H1 (cell line): ENCODE data around the gene CYRIA. TPM values are rescaled to one million over a fixed set of nuclear protein-coding genes. Genes with fewer than 3 reads are reported as not detected.

Source experiments
- CTCF ChIA-PET: fragments of 300-600 bp; sonication (Branson Sonifier 250); formaldehyde crosslinking; loops from one replicate; lab custom pipeline; 2021; ENCODE audit not compliant: partially characterized antibody; lab: Charles Lee
- POLR2A ChIA-PET: fragments of 300-600 bp; sonication (Branson Sonifier 250); formaldehyde crosslinking; loops from one replicate; lab custom pipeline; 2021; ENCODE audit warnings: inconsistent platforms; ENCODE audit not compliant: partially characterized antibody; lab: Charles Lee
- DNase-seq, 2 experiments: peaks; one replicate each; pipeline versions ENCODE4 v3.0.0 to v3.0.0-alpha.2; 2010 to 2022; ENCODE audit warnings: low spot score in 2 of 2, low read depth in 1 of 2, mixed read lengths in 1 of 2
- FAIRE-seq: peaks from 2 replicates; lab custom pipeline; 2011; peaks lifted over from hg19 to GRCh38; lab: Jason Lieb, UNC
- H2AFZ ChIP-seq: 2 replicates; pipeline ENCODE4 v1.8.1; 2012; ENCODE audit warnings: low read length, inconsistent platforms
- H2AK5ac ChIP-seq: 2 replicates; pipeline ENCODE4 v1.6.1; 2013; ENCODE audit warnings: low read depth, low read length
- H2BK120ac ChIP-seq: replicated peaks from 2 replicates; pipeline ENCODE3; 2013; ENCODE audit warnings: low read depth, low read length, inconsistent platforms
- H2BK12ac ChIP-seq: 2 replicates; pipeline ENCODE4 v1.6.1; 2013; ENCODE audit warnings: low read depth, low read length
- H2BK15ac ChIP-seq: 2 replicates; pipeline ENCODE4 v1.6.1; 2013; ENCODE audit warnings: low read length
- H2BK20ac ChIP-seq: 2 replicates; pipeline ENCODE4 v1.6.1; 2013; ENCODE audit warnings: low read length
- H2BK5ac ChIP-seq: 2 replicates; pipeline ENCODE4 v1.6.1; 2013; ENCODE audit warnings: low read depth, low read length
- H3K14ac ChIP-seq: 2 replicates; pipeline ENCODE4 v1.6.1; 2013; ENCODE audit warnings: inconsistent platforms; ENCODE audit not compliant: insufficient read length
- H3K18ac ChIP-seq: 2 replicates; pipeline ENCODE4 v1.6.1; 2013; ENCODE audit warnings: low read length; ENCODE audit errors: extremely low read depth
- H3K23ac ChIP-seq: 2 replicates; pipeline ENCODE4 v1.6.1; 2013; ENCODE audit warnings: inconsistent platforms; ENCODE audit not compliant: insufficient read length
- H3K23me2 ChIP-seq: 2 replicates; pipeline ENCODE4 v1.6.1; 2013; ENCODE audit warnings: low read depth, low read length
- H3K27ac ChIP-seq: 2 replicates; pipeline ENCODE4 v1.6.1; 2011; ENCODE audit warnings: low read depth, low read length, inconsistent platforms
- H3K27me3 ChIP-seq, 4 experiments: replicated peaks in 1 of 4; 1 replicate in 1 of 4; 2 replicates in 3 of 4; pipeline versions ENCODE4 v1.6.1 to v1.8.1; 2011 to 2013; ENCODE audit warnings: low read length in 3 of 4, mild to moderate bottlenecking in 3 of 4, inconsistent platforms in 2 of 4, mixed read lengths in 2 of 4, moderate library complexity in 1 of 4; ENCODE audit not compliant: control insufficient read depth in 3 of 4, insufficient read depth in 3 of 4; ENCODE audit errors: extremely low read depth in 1 of 4
- H3K36me3 ChIP-seq, 4 experiments: 2 replicates each; pipeline versions ENCODE4 v1.6.1 to v1.8.1; 2011 to 2013; ENCODE audit warnings: mild to moderate bottlenecking in 4 of 4, low read length in 3 of 4, moderate library complexity in 2 of 4, control low read depth in 1 of 4, inconsistent platforms in 1 of 4; ENCODE audit not compliant: insufficient read depth in 4 of 4, control insufficient read depth in 2 of 4
- H3K4ac ChIP-seq: replicated peaks from 2 replicates; pipeline ENCODE3; 2013; ENCODE audit warnings: low read length, low read depth, mixed read lengths, inconsistent platforms; ENCODE audit not compliant: insufficient read length
- H3K4me1 ChIP-seq, 4 experiments: replicated peaks in 1 of 4; 1 replicate in 1 of 4; 2 replicates in 3 of 4; pipeline versions ENCODE4 v1.6.1 to v1.8.1; 2011 to 2013; ENCODE audit warnings: low read length in 3 of 4, inconsistent platforms in 2 of 4, mixed read lengths in 1 of 4; ENCODE audit not compliant: insufficient read depth in 4 of 4, control insufficient read depth in 3 of 4
- H3K4me2 ChIP-seq, 2 experiments: 2 replicates each; pipeline versions ENCODE4 v1.6.1 to v1.8.1; 2011 to 2013; ENCODE audit warnings: low read depth in 2 of 2, low read length in 2 of 2, control low read depth in 1 of 2, inconsistent platforms in 1 of 2, mild to moderate bottlenecking in 1 of 2; ENCODE audit not compliant: insufficient read depth in 1 of 2
- H3K4me3 ChIP-seq, 4 experiments: fragments of 200-600, 300-600 bp in 1 of 4; sonication (generic), shearing (Covaris generic), sonication (Bioruptor Twin) in 1 of 4; 2 replicates each; pipeline versions ENCODE4 v1.5.1 to v1.8.1; 2011 to 2016; ENCODE audit warnings: low read length in 4 of 4, low read depth in 3 of 4, control low read depth in 2 of 4, inconsistent platforms in 2 of 4, mild to moderate bottlenecking in 2 of 4, mixed read lengths in 1 of 4, moderate library complexity in 1 of 4; ENCODE audit not compliant: insufficient read depth in 2 of 4; ENCODE audit errors: extremely low read depth in 1 of 4
- H3K56ac ChIP-seq: replicated peaks from 2 replicates; pipeline ENCODE3; 2013; ENCODE audit warnings: low read depth, mild to moderate bottlenecking, mixed read lengths, low read length, inconsistent platforms; ENCODE audit not compliant: insufficient read length
- H3K79me1 ChIP-seq: 2 replicates; pipeline ENCODE4 v1.6.1; 2013; ENCODE audit warnings: low read depth, low read length, control low read depth
- H3K79me2 ChIP-seq, 2 experiments: 2 replicates each; pipeline versions ENCODE4 v1.6.1 to v1.8.1; 2012 to 2013; ENCODE audit warnings: low read length in 2 of 2, mild to moderate bottlenecking in 2 of 2, inconsistent platforms in 1 of 2; ENCODE audit not compliant: insufficient read depth in 2 of 2, control insufficient read depth in 1 of 2
- H3K9ac ChIP-seq, 4 experiments: replicated peaks in 1 of 4; 1 replicate in 1 of 4; 2 replicates in 3 of 4; pipeline versions ENCODE4 v1.6.1 to v1.8.1; 2011 to 2013; ENCODE audit warnings: low read depth in 3 of 4, low read length in 3 of 4, control low read depth in 2 of 4, mild to moderate bottlenecking in 2 of 4, moderate library complexity in 2 of 4, inconsistent platforms in 1 of 4; ENCODE audit errors: extremely low read depth in 1 of 4
- H3K9me3 ChIP-seq, 2 experiments: 2 replicates each; pipeline versions ENCODE4 v1.6.1 to v1.8.1; 2012 to 2013; ENCODE audit warnings: mild to moderate bottlenecking in 2 of 2, moderate library complexity in 2 of 2, control low read depth in 1 of 2, inconsistent platforms in 1 of 2, low read depth in 1 of 2, low read length in 1 of 2, mixed read lengths in 1 of 2; ENCODE audit not compliant: insufficient read depth in 2 of 2
- H4K20me1 ChIP-seq, 2 experiments: replicated peaks in 1 of 2; 2 replicates each; pipeline versions ENCODE3 to v1.8.1; 2011 to 2013; ENCODE audit warnings: inconsistent platforms in 2 of 2, low read length in 2 of 2, mild to moderate bottlenecking in 1 of 2; ENCODE audit not compliant: insufficient read depth in 2 of 2, control insufficient read depth in 1 of 2
- H4K5ac ChIP-seq: 2 replicates; pipeline ENCODE4 v1.6.1; 2013; ENCODE audit warnings: low read length, low read depth, mixed read lengths, inconsistent platforms; ENCODE audit not compliant: insufficient read length
- H4K8ac ChIP-seq: 2 replicates; pipeline ENCODE4 v1.8.0; 2013; ENCODE audit warnings: mild to moderate bottlenecking, moderate library complexity, low read length, inconsistent platforms; ENCODE audit not compliant: insufficient read depth; ENCODE audit errors: extremely low read depth
- H4K91ac ChIP-seq: replicated peaks from 2 replicates; pipeline ENCODE3; 2013; ENCODE audit warnings: low read length, mixed read lengths, inconsistent platforms; ENCODE audit not compliant: insufficient read length
- BCL11A ChIP-seq, 2 experiments: IDR thresholded peaks; one replicate each; pipeline ENCODE4 v1.6.1; 2011; ENCODE audit warnings: low read depth in 2 of 2, low read length in 2 of 2, mild to moderate bottlenecking in 2 of 2
- CHD2 ChIP-seq: IDR thresholded peaks from 2 replicates; pipeline ENCODE4 v1.6.1; 2012; ENCODE audit warnings: low read length, improper control_type of control experiment
- EP300 ChIP-seq, 2 experiments: IDR thresholded peaks; 1 replicate in 1 of 2; 2 replicates in 1 of 2; pipeline ENCODE4 v1.6.1; 2011 to 2012; ENCODE audit warnings: low read depth in 2 of 2, low read length in 2 of 2, mild to moderate bottlenecking in 2 of 2, borderline replicate concordance in 1 of 2, inconsistent platforms in 1 of 2, moderate library complexity in 1 of 2
- HDAC2 ChIP-seq, 2 experiments: fragments of 300-600 bp in 1 of 2; sonication (generic) in 1 of 2; IDR thresholded peaks; 2 replicates each; pipeline ENCODE4 v1.6.1; 2011 to 2012; ENCODE audit warnings: low read depth in 2 of 2, low read length in 2 of 2, mild to moderate bottlenecking in 2 of 2, moderate library complexity in 2 of 2, borderline replicate concordance in 1 of 2, inconsistent platforms in 1 of 2
- KDM4A ChIP-seq: IDR thresholded peaks from one replicate; pipeline ENCODE4 v1.7.1; 2012; ENCODE audit warnings: low read depth, mild to moderate bottlenecking, moderate library complexity, low read length, inconsistent platforms; ENCODE audit not compliant: severe bottlenecking
- PHF8 ChIP-seq: fragments of 200-600 bp; sonication (generic); conservative IDR thresholded peaks from 2 replicates; pipeline ENCODE4 v1.7.1; 2012; ENCODE audit warnings: low read depth, mild to moderate bottlenecking, inconsistent platforms, low read length, moderate library complexity
- POU5F1 ChIP-seq: IDR thresholded peaks from 2 replicates; pipeline ENCODE4 v1.6.1; 2011; ENCODE audit warnings: low read depth, mild to moderate bottlenecking, low read length, moderate library complexity
- RNF2 ChIP-seq: fragments of 200-900, 300-1000 bp; sonication (generic); IDR thresholded peaks from 2 replicates; pipeline ENCODE4 v1.7.1; 2016; ENCODE audit warnings: borderline replicate concordance, low read depth, mild to moderate bottlenecking, antibody characterized with exemption, low read length; ENCODE audit not compliant: poor library complexity, severe bottlenecking; ENCODE audit errors: missing control alignments
- SIRT6 ChIP-seq: IDR thresholded peaks from one replicate; pipeline ENCODE4 v1.7.1; 2012; ENCODE audit warnings: low read length, inconsistent platforms
- WGBS, 2 experiments: shearing (Covaris generic) in 1 of 2; methylation state at CpG; one replicate each; pipeline versions ENCODE4 v1.1.6 to v1.1.7; 2013 to 2015; ENCODE audit warnings: low lambda C conversion rate in 2 of 2, mixed read lengths in 2 of 2, inconsistent platforms in 1 of 2, low coverage in 1 of 2, missing lambda C conversion rate in 1 of 2; ENCODE audit not compliant: insufficient replicate concordance in 2 of 2, insufficient coverage in 1 of 2, insufficient read length in 1 of 2; ENCODE audit errors: extremely low coverage in 1 of 2, missing lambda C conversion rate in 1 of 2; 5-methylcytosine and 5-hydroxymethylcytosine counted together
- polyA plus RNA-seq, 7 experiments: library from polyadenylated mRNA; depleted of rRNA in 3 of 7; stranded (reverse) in 5 of 7; unstranded in 2 of 7; fragments of >200 nt in 5 of 7; fragments of 200-250 nt in 2 of 7; gene quantifications; 1 replicate in 5 of 7; 2 replicates in 1 of 7; 4 replicates in 1 of 7; pipeline versions ENCODE4 v1.2.1 to v1.2.3, GENCODE V29; 2011 to 2013; ENCODE audit warnings: missing spikeins in 2 of 7, mixed read lengths in 2 of 7
- total RNA-seq: library from RNA; stranded (reverse); fragmentation: NEBNext Ultra II Directional; extraction: Animal tissue kit (Norgen Biotek cat#: 25700); gene quantifications from 2 replicates; pipeline ENCODE4 v1.2.1, GENCODE V29; 2021
- TF ChIP-seq, protein P1 (sequence below): IDR thresholded peaks from 2 replicates; pipeline ENCODE4 v1.6.1; 2011; ENCODE audit warnings: low read depth, mild to moderate bottlenecking, low read length; ENCODE audit not compliant: insufficient read depth

The CYRIA gene
- total and polyA plus RNA-seq, 2 of the 8 experiments (the other 6 are each of a cell fraction or from before 2014, with no cell fraction given) = 1.5 to 9.8 TPM

DNA sequence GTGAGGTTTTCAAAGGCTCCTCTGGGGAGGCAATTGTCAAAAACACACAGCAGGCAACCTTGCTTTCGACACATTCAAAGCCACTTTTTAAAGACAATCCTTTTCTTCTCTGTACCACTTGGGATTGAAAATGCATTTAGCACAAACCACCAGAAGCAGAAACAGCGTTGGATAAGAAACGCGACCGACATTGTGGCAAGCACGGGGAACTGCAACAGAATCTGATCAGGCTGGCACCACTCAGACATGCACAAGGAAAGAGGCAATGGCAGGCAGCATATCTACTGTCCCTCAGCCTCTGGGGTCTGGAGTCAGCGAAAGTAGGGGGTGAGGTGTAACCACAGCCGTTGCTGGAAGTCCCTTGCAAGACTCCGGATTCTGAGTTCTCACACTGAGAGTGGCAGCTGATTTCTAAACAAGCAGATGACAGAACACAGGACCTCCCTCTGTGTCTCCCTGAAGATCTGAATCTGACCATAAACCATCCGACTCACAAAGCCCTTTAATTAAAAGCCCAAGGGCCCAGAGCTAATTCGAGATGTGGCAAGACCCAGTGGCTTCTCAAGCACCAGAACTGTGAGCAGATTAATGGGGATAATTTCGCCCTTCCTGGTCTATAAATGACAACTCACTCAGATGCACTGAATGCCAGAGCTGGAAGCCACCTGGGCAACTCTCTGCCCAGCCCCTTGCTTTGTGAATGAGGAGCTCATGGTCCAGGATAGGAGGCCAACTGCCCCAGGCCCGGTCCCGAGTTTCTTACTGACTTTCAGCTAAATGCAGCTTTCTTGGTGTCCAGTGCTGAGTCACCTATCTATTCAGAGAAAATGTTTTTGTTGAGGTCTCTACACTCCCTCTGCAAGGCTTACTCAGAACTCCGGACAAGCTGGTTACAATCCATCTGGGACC lies 29.6 kb downstream of the CYRIA start:
- Histone ChIP-seq H3K79me2 (no peaks in the 10 kb centered on the region; a peak in 1 of 4 replicates), H2BK20ac (no peak overlapping the region), H3K36me3 (no peaks in the 10 kb centered on the region), H2AK5ac (no peak overlapping the region), H3K23ac (no peak overlapping the region), H3K79me1 (peaks cover 4% of the 10 kb centered on the region), H4K8ac (no peak overlapping the region), H2BK12ac (no peak overlapping the region), H3K27ac (no peak overlapping the region), H3K18ac (no peak overlapping the region), H3K9ac (no peak overlapping the region), H4K5ac (no peak overlapping the region), H3K9me3 (peaks cover 0 to 4% of the 10 kb centered on the region in 2 experiments; a peak in 1 of 4 replicates), H2BK15ac (no peak overlapping the region), H2BK120ac (no peak overlapping the region), H2AFZ (no peak overlapping the region), H4K91ac (no peak overlapping the region), H3K14ac (no peak overlapping the region), H2BK5ac (no peak overlapping the region), H4K20me1 (no peaks in the 10 kb centered on the region), H3K27me3 (no peaks in the 10 kb centered on the region), H3K4ac (no peak overlapping the region), H3K4me3 (no peak overlapping the region), H3K56ac (no peak overlapping the region), H3K4me2 (no peak overlapping the region), H3K23me2 (no peaks in the 10 kb centered on the region), H3K4me1 (no peaks in the 10 kb centered on the region; a peak in 2 of 7 replicates)
- POLR2A ChIA-PET = interaction anchor here (0.8 to 1.4 kb wide), 2 partner anchors 8 to 10 kb away, joined by 3 to 4 read pairs; no protein-coding TSS in a partner anchor
- 79% methylated on average over 15 of the region's 15 CpGs; no CpG with 5 or more reads in 1 of the 2 experiments for WGBS, 2 experiments
- FAIRE-seq (no peak), DNase-seq (no peak)
- CTCF ChIA-PET = interaction anchor here (0.7 to 2.2 kb wide), 7 partner anchors 18 to 137 kb away, joined by 3 to 10 read pairs (median 4); no protein-coding TSS in a partner anchor
- TF ChIP-seq POU5F1 (no peak), HDAC2 (IDR thresholded peaks at IDR 0.05; ENCODE audit: borderline replicate concordance in 1 of 2, low read depth in 2 of 2, low read length in 2 of 2) (no peak), PHF8 (no peak), SIRT6 (no peak), KDM4A (no peak), EP300 (IDR thresholded peaks at IDR 0.05; ENCODE audit: borderline replicate concordance in 1 of 2, low read depth in 2 of 2, low read length in 2 of 2) (no peak), CHD2 (no peak), BCL11A (IDR thresholded peaks at IDR 0.05; ENCODE audit: low read depth in 2 of 2, low read length in 2 of 2) (no peak), RNF2 (no peak)
- TF ChIP-seq, protein P1, sequence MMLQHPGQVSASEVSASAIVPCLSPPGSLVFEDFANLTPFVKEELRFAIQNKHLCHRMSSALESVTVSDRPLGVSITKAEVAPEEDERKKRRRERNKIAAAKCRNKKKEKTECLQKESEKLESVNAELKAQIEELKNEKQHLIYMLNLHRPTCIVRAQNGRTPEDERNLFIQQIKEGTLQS = no peak
